H9 (cell line): ENCODE data around the gene UGT2B17. TPM values are rescaled to one million over a fixed set of nuclear protein-coding genes. Genes with fewer than 3 reads are reported as not detected.

Source experiments
- DNase-seq: peaks from one replicate; pipeline ENCODE4 v3.0.0-alpha.2; 2017
- H2AFZ ChIP-seq: one replicate; pipeline ENCODE4 v1.6.1; 2013; ENCODE audit warnings: mild to moderate bottlenecking, low read length, control low read depth, moderate library complexity
- H2AK5ac ChIP-seq: 2 replicates; pipeline ENCODE4 v1.6.1; 2013; ENCODE audit warnings: low read length, control low read depth, mixed read lengths; ENCODE audit not compliant: insufficient read length
- H2BK120ac ChIP-seq: one replicate; pipeline ENCODE4 v1.6.1; 2013; ENCODE audit warnings: low read depth, mild to moderate bottlenecking, low read length, control low read depth, inconsistent platforms; ENCODE audit not compliant: poor library complexity, severe bottlenecking
- H2BK12ac ChIP-seq: 2 replicates; pipeline ENCODE4 v1.6.1; 2013; ENCODE audit warnings: low read length, control low read depth, mixed read lengths, low read depth; ENCODE audit not compliant: insufficient read length
- H2BK15ac ChIP-seq: 2 replicates; pipeline ENCODE4 v1.6.1; 2013; ENCODE audit warnings: low read depth, low read length, control low read depth
- H2BK20ac ChIP-seq: one replicate; pipeline ENCODE4 v1.6.1; 2013; ENCODE audit warnings: low read depth, mild to moderate bottlenecking, low read length, control low read depth, inconsistent platforms; ENCODE audit not compliant: poor library complexity, severe bottlenecking
- H2BK5ac ChIP-seq: 2 replicates; pipeline ENCODE4 v1.6.1; 2013; ENCODE audit warnings: low read length, control low read depth, mixed read lengths; ENCODE audit not compliant: insufficient read length
- H3K14ac ChIP-seq: 2 replicates; pipeline ENCODE4 v1.6.1; 2013; ENCODE audit warnings: low read length, control low read depth; ENCODE audit not compliant: insufficient read depth
- H3K18ac ChIP-seq: 2 replicates; pipeline ENCODE4 v1.6.1; 2013; ENCODE audit warnings: low read depth, mild to moderate bottlenecking, mixed read lengths, low read length, control low read depth; ENCODE audit not compliant: insufficient read length
- H3K23ac ChIP-seq: 2 replicates; pipeline ENCODE4 v1.6.1; 2013; ENCODE audit warnings: low read length, control low read depth, mixed read lengths, low read depth; ENCODE audit not compliant: insufficient read length
- H3K23me2 ChIP-seq: 2 replicates; pipeline ENCODE4 v1.6.1; 2013; ENCODE audit warnings: low read depth, mild to moderate bottlenecking, mixed read lengths, low read length, control low read depth; ENCODE audit not compliant: insufficient read length, poor library complexity, severe bottlenecking
- H3K27ac ChIP-seq: 2 replicates; pipeline ENCODE4 v1.5.1; 2013; ENCODE audit warnings: low read length, control low read depth, mixed read lengths, low read depth; ENCODE audit not compliant: insufficient read length
- H3K27me3 ChIP-seq: 2 replicates; pipeline ENCODE4 v1.6.1; 2013; ENCODE audit warnings: low read length, control low read depth, inconsistent platforms; ENCODE audit not compliant: insufficient read depth
- H3K4ac ChIP-seq: 2 replicates; pipeline ENCODE4 v1.6.1; 2013; ENCODE audit warnings: low read depth, mild to moderate bottlenecking, control low read depth, inconsistent platforms, low read length, moderate library complexity
- H3K4me1 ChIP-seq: 2 replicates; pipeline ENCODE4 v1.6.1; 2013; ENCODE audit warnings: low read length, control low read depth, inconsistent platforms; ENCODE audit not compliant: insufficient read depth
- H3K4me2 ChIP-seq: 2 replicates; pipeline ENCODE4 v1.6.1; 2013; ENCODE audit warnings: low read length, control low read depth, mixed read lengths; ENCODE audit not compliant: insufficient read length, insufficient read depth
- H3K56ac ChIP-seq: 2 replicates; pipeline ENCODE4 v1.6.1; 2013; ENCODE audit warnings: low read depth, mild to moderate bottlenecking, mixed read lengths, low read length, control low read depth; ENCODE audit not compliant: insufficient read length
- H3K79me1 ChIP-seq: 2 replicates; pipeline ENCODE4 v1.6.1; 2013; ENCODE audit warnings: low read depth, mild to moderate bottlenecking, moderate library complexity, low read length, control low read depth, inconsistent platforms; ENCODE audit not compliant: insufficient read depth, poor library complexity, severe bottlenecking
- H3K79me2 ChIP-seq: 2 replicates; pipeline ENCODE4 v1.6.1; 2013; ENCODE audit warnings: low read length, control low read depth, inconsistent platforms; ENCODE audit not compliant: insufficient read depth
- H3K9ac ChIP-seq: 2 replicates; pipeline ENCODE4 v1.6.1; 2013; ENCODE audit warnings: low read length, control low read depth, mixed read lengths; ENCODE audit not compliant: insufficient read length; ENCODE audit errors: extremely low read depth
- H3K9me3 ChIP-seq: one replicate; pipeline ENCODE4 v1.6.1; 2013; ENCODE audit warnings: low read depth, low read length, inconsistent platforms; ENCODE audit not compliant: control insufficient read depth
- H3T11ph ChIP-seq: one replicate; pipeline ENCODE4 v1.6.1; 2013; ENCODE audit warnings: mild to moderate bottlenecking, low read length, control low read depth, inconsistent platforms
- H4K20me1 ChIP-seq: one replicate; pipeline ENCODE4 v1.6.1; 2013; ENCODE audit not compliant: control insufficient read depth, insufficient read length, insufficient read depth
- H4K5ac ChIP-seq: 2 replicates; pipeline ENCODE4 v1.6.1; 2013; ENCODE audit warnings: low read depth, mild to moderate bottlenecking, mixed read lengths, low read length, control low read depth; ENCODE audit not compliant: insufficient read length
- H4K8ac ChIP-seq: replicated peaks from 2 replicates; pipeline ENCODE4 v1.6.1; 2013; ENCODE audit warnings: low read length, control low read depth, mixed read lengths, low read depth; ENCODE audit not compliant: insufficient read length
- H4K91ac ChIP-seq: 2 replicates; pipeline ENCODE4 v1.6.1; 2013; ENCODE audit warnings: low read depth, mild to moderate bottlenecking, moderate library complexity, mixed read lengths, low read length, control low read depth; ENCODE audit not compliant: insufficient read length
- H3K27ac Mint-ChIP-seq, 3 experiments: 2 replicates in 2 of 3; 3 replicates in 1 of 3; pipeline ENCODE4 v1.8.0; 2020 to 2021; ENCODE audit warnings: mixed read lengths in 3 of 3, mild to moderate bottlenecking in 1 of 3, moderate library complexity in 1 of 3
- H3K27me3 Mint-ChIP-seq: 2 replicates; pipeline ENCODE4 v1.8.0; 2021; ENCODE audit warnings: low read depth, mild to moderate bottlenecking, moderate library complexity, mixed read lengths
- H3K36me3 Mint-ChIP-seq, 3 experiments: 2 replicates in 2 of 3; 3 replicates in 1 of 3; pipeline ENCODE4 v1.8.0; 2020 to 2021; ENCODE audit warnings: low read depth in 3 of 3, mixed read lengths in 3 of 3; ENCODE audit not compliant: insufficient read depth in 1 of 3
- H3K4me1 Mint-ChIP-seq, 2 experiments: 2 replicates each; pipeline ENCODE4 v1.8.0; 2020; ENCODE audit warnings: mixed read lengths in 2 of 2
- H3K4me3 Mint-ChIP-seq, 2 experiments: 2 replicates in 1 of 2; 3 replicates in 1 of 2; pipeline ENCODE4 v1.8.0; 2020 to 2021; ENCODE audit warnings: mild to moderate bottlenecking in 2 of 2, mixed read lengths in 2 of 2, moderate library complexity in 1 of 2
- H3K9me3 Mint-ChIP-seq, 2 experiments: 2 replicates in 1 of 2; 3 replicates in 1 of 2; pipeline ENCODE4 v1.8.0; 2020; ENCODE audit warnings: mild to moderate bottlenecking in 2 of 2, mixed read lengths in 2 of 2, moderate library complexity in 1 of 2
- CTCF ChIP-seq: fragments of 200-600 bp; sonication (generic); conservative IDR thresholded peaks from 3 replicates; pipeline ENCODE4 v1.8.0; 2021; ENCODE audit warnings: antibody characterized with exemption, mild to moderate bottlenecking
- WGBS: extraction: QIAGEN DNeasy Blood & Tissue Kit; methylation state at CpG from one replicate; pipeline ENCODE4 v1.1.7; 2013; ENCODE audit warnings: missing lambda C conversion rate, low lambda C conversion rate, mixed read lengths; ENCODE audit not compliant: insufficient read length; ENCODE audit errors: extremely low coverage; 5-methylcytosine and 5-hydroxymethylcytosine counted together
- total RNA-seq: library from RNA; stranded (reverse); gene quantifications from 2 replicates; pipeline ENCODE4 v1.2.1, GENCODE V29; 2021

Gene UGT2B17
- total RNA-seq, 1 experiment from 2014 or later = not detected

DNA sequence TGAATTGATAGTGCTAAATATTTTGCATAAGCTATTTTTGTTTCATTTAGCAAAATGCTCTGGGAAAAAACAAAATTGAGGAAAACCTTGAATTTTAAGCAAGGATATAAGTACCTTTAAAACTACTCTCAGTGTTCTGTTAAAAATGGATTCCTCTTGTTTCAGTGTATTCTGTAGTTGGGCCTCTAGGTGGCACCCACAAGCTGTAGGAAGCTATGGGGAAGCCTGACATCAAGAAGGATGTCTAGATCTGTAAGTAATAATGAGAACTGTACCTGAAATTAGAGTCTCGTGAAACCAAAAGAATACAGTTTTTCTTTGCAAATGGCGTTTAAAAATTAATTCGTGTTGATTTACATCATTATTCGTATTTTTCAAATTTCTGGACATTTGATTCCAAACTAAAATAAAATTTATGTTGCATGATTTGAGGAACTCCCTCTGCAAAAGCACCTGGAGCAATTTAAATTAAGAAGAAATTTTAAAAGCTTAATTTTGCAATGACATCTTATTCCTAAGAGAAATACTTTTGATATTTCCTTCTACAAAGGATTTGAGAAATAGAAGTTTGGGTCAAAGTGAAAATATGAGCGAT is 77.6 kb downstream of the UGT2B17 start:
- H4K5ac ChIP-seq = no peak overlapping the region
- H3K9me3 Mint-ChIP-seq = peaks cover 0 to 2% of the 10 kb centered on the region in 2 experiments; a peak in 1 of 5 replicates
- H3K23ac ChIP-seq = no peak overlapping the region
- peaks cover 0 to 9% of the 10 kb centered on the region in 2 experiments; a peak in 2 of 4 replicates for H3K4me1 Mint-ChIP-seq
- no peak overlapping the region for H2AFZ ChIP-seq
- H2BK20ac ChIP-seq = no peak overlapping the region
- no peak overlapping the region for H2AK5ac ChIP-seq
- WGBS = no CpG with 5 or more reads among the region's 5 CpGs
- H3T11ph ChIP-seq = no peak overlapping the region
- H2BK5ac ChIP-seq = no peak overlapping the region
- H3K4me2 ChIP-seq = no peak overlapping the region
- DNase-seq = peak; percentile 60
- H2BK120ac ChIP-seq = no peak overlapping the region
- no peak overlapping the region for H3K56ac ChIP-seq
- H3K36me3 Mint-ChIP-seq = peaks cover 0 to 4% (median 0%) of the 10 kb centered on the region in 3 experiments; a peak in 2 of 7 replicates
- no peaks in the 10 kb centered on the region for H3K27me3 ChIP-seq
- H2BK15ac ChIP-seq = no peak overlapping the region
- H3K79me1 ChIP-seq = no peaks in the 10 kb centered on the region
- H3K27me3 Mint-ChIP-seq = no peaks in the 10 kb centered on the region
- peak; percentile 93 for TF ChIP-seq CTCF
- no peak overlapping the region for H4K8ac ChIP-seq
- H4K20me1 ChIP-seq = no peaks in the 10 kb centered on the region
- H3K4me1 ChIP-seq = peaks cover 3% of the 10 kb centered on the region; the same call in 1 of the 2 replicates
- no peak overlapping the region for H3K18ac ChIP-seq
- no peak overlapping the region for H4K91ac ChIP-seq
- H3K4me3 Mint-ChIP-seq = no peak overlapping the region
- H3K27ac ChIP-seq = no peak overlapping the region
- no peak overlapping the region for H3K9ac ChIP-seq
- no peak overlapping the region for H3K14ac ChIP-seq
- no peaks in the 10 kb centered on the region for H3K9me3 ChIP-seq
- H2BK12ac ChIP-seq = no peak overlapping the region
- H3K79me2 ChIP-seq = no peaks in the 10 kb centered on the region
- H3K4ac ChIP-seq = no peak overlapping the region
- peak overlapping the region in 2 of 3 experiments; percentile 35 to 68; a peak in 1 of 7 replicates for H3K27ac Mint-ChIP-seq
- H3K23me2 ChIP-seq = no peaks in the 10 kb centered on the region
